ENCODE data around the gene ROR2. TPM values are rescaled to one million over a fixed set of nuclear protein-coding genes. Genes with fewer than 3 reads are reported as not detected.

Gene ROR2
- total RNA-seq, 1 experiment from 2014 or later = 5.9 TPM

- H3K4me1 ChIP-seq (ENCODE audit: control insufficient read depth, insufficient read depth, low read length) = no peaks in the 10 kb centered on the region
- TF ChIP-seq SIN3A (IDR thresholded peaks at IDR 0.05; ENCODE audit: borderline replicate concordance, insufficient read depth, low read depth, low read length) = no peak
- no peak for TF ChIP-seq REST (IDR thresholded peaks at IDR 0.05; ENCODE audit: insufficient read depth in 1 of 2, low read depth in 2 of 2, low read length in 1 of 2)
- no peak for TF ChIP-seq POLR2AphosphoS5 (IDR thresholded peaks at IDR 0.05; ENCODE audit: low read depth, low read length)
- no peak for TF ChIP-seq TCF7L2 (IDR thresholded peaks at IDR 0.05; ENCODE audit: low read depth, low read length)
- TF ChIP-seq, protein P1, sequence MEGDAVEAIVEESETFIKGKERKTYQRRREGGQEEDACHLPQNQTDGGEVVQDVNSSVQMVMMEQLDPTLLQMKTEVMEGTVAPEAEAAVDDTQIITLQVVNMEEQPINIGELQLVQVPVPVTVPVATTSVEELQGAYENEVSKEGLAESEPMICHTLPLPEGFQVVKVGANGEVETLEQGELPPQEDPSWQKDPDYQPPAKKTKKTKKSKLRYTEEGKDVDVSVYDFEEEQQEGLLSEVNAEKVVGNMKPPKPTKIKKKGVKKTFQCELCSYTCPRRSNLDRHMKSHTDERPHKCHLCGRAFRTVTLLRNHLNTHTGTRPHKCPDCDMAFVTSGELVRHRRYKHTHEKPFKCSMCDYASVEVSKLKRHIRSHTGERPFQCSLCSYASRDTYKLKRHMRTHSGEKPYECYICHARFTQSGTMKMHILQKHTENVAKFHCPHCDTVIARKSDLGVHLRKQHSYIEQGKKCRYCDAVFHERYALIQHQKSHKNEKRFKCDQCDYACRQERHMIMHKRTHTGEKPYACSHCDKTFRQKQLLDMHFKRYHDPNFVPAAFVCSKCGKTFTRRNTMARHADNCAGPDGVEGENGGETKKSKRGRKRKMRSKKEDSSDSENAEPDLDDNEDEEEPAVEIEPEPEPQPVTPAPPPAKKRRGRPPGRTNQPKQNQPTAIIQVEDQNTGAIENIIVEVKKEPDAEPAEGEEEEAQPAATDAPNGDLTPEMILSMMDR (IDR thresholded peaks at IDR 0.05) = no peak
- in situ Hi-C loops (cut with HindIII; ENCODE audit: low pct_unique_long_range_greater_than_20kb, low sequenced_read_pairs) = no loop called here
- ATAC-seq (no peak), DNase-seq (ENCODE audit: low read depth, low spot score) (no peak)
- H3K27ac ChIP-seq (ENCODE audit: low read length) = no peak overlapping the region
- BruUV-seq (replicated peaks) = no TSS peak
- no peak overlapping the region for H3K4me3 ChIP-seq (ENCODE audit: low read depth in 2 of 2, low read length in 2 of 2)
- ChIA-PET CTCF (no interaction called here), POLR2A (no interaction called here)
- no peaks in the 10 kb centered on the region for H3K9me3 ChIP-seq (ENCODE audit: control insufficient read depth, insufficient read depth, low read depth, low read length)
- intact Hi-C loops (cut with micrococcal nuclease; ENCODE audit: unreplicated experiment) = no loop called here
- no peaks in the 10 kb centered on the region for H3K36me3 ChIP-seq (ENCODE audit: control insufficient read depth, insufficient read depth, low read length)
- no peaks in the 10 kb centered on the region for H3K27me3 ChIP-seq (ENCODE audit: control insufficient read depth, insufficient read depth, low read length)
Observed at GRCh38 chr9:91896097-91896496, 53.9 kb downstream of the ROR2 start.

- CTCF ChIA-PET = no interaction called here
- ATAC-seq (no peak), DNase-seq (ENCODE audit: low read depth, low spot score) (no peak)
- Histone ChIP-seq H3K9me3 (ENCODE audit: control insufficient read depth, insufficient read depth, low read depth, low read length) (no peaks in the 10 kb centered on the region), H3K27me3 (ENCODE audit: control insufficient read depth, insufficient read depth, low read length) (no peaks in the 10 kb centered on the region), H3K27ac (ENCODE audit: low read length) (no peak overlapping the region), H3K4me3 (ENCODE audit: low read depth in 2 of 2, low read length in 2 of 2) (no peak overlapping the region), H3K36me3 (ENCODE audit: control insufficient read depth, insufficient read depth, low read length) (no peaks in the 10 kb centered on the region), H3K4me1 (ENCODE audit: control insufficient read depth, insufficient read depth, low read length) (no peaks in the 10 kb centered on the region)
- in situ Hi-C loops (cut with HindIII; ENCODE audit: low pct_unique_long_range_greater_than_20kb, low sequenced_read_pairs) (no loop called here), intact Hi-C loops (cut with micrococcal nuclease; ENCODE audit: unreplicated experiment) (no loop called here)
- BruUV-seq (replicated peaks) = no TSS peak
- POLR2A ChIA-PET = no interaction called here
- TF ChIP-seq, protein P1 (IDR thresholded peaks at IDR 0.05) = no peak
- TF ChIP-seq SIN3A (IDR thresholded peaks at IDR 0.05; ENCODE audit: borderline replicate concordance, insufficient read depth, low read depth, low read length) = no peak
- TF ChIP-seq POLR2AphosphoS5 (IDR thresholded peaks at IDR 0.05; ENCODE audit: low read depth, low read length) = no peak
- TF ChIP-seq REST (IDR thresholded peaks at IDR 0.05; ENCODE audit: insufficient read depth in 1 of 2, low read depth in 2 of 2, low read length in 1 of 2) = no peak
- TF ChIP-seq TCF7L2 (IDR thresholded peaks at IDR 0.05; ENCODE audit: low read depth, low read length) = no peak
Observed at GRCh38 chr9:91894536-91894935, 55.5 kb downstream of the ROR2 start.

All from Panc1 (cell line).